ENCODE measurements around the gene INPP5B. TPM values are rescaled to one million over a fixed set of nuclear protein-coding genes. Genes with fewer than 3 reads are reported as not detected.

INPP5B gene
- total and polyA plus RNA-seq, 2 donors from 2014 or later: 8.4 to 32.9 TPM

DNA sequence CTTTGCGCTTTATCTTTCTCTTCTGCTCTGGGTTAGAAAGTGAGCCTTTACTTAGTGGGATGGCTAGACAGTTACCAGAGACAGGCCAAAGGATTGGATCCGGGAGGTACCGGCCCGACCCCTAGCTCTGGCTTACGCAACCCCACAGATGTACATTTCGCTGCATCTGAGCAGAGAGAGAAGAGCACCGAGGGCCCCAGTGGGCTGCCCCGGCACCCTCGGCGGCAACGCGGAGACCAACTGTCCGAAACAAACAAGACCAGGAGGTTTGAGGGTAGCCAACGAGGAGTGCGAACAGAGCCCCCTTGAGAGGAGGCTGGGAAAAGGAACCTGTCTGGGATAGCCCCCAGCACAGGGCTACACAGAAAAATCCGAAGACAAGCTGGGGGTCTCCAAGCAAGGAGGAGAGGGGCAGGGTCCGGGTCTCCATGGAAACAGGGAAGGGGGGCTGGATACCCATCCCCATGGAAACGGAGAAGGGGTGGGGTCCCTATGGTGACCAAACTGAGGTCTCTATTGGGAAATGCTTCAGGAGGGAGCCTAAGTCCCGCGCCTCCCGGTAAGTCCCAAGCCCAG is 87.8 kb downstream of the INPP5B start:
- Histone ChIP-seq H3K4me3 (ENCODE audit: low read length in 3 of 3) (peak overlapping the region; percentile 89 to 97 (median 97)), H3K27me3 (ENCODE audit: control insufficient read depth, insufficient read depth, low read length) (no peaks in the 10 kb centered on the region), H3K36me3 (ENCODE audit: control insufficient read depth in 2 of 3, insufficient read depth in 3 of 3, low read length in 3 of 3) (peaks cover 0 to 17% (median 15%) of the 10 kb centered on the region in 3 donors), H3K27ac (ENCODE audit: low read depth in 2 of 2, low read length in 2 of 2) (peak overlapping the region; percentile 81 to 84), H3K9ac (ENCODE audit: low read length in 3 of 3) (peak overlapping the region; percentile 64 to 96 (median 91)), H3K9me3 (ENCODE audit: control insufficient read depth in 2 of 3, insufficient read depth in 1 of 3, low read length in 3 of 3) (no peaks in the 10 kb centered on the region), H3K4me1 (ENCODE audit: control insufficient read depth in 2 of 3, insufficient read depth in 2 of 3, low read depth in 1 of 3, low read length in 3 of 3) (peaks cover 0 to 14% (median 10%) of the 10 kb centered on the region in 3 donors)
- intact Hi-C loops (cut with DNase I): no loop called here
- FAIRE-seq (no peak), DNase-seq (no peak)
- TF ChIP-seq, protein P1, sequence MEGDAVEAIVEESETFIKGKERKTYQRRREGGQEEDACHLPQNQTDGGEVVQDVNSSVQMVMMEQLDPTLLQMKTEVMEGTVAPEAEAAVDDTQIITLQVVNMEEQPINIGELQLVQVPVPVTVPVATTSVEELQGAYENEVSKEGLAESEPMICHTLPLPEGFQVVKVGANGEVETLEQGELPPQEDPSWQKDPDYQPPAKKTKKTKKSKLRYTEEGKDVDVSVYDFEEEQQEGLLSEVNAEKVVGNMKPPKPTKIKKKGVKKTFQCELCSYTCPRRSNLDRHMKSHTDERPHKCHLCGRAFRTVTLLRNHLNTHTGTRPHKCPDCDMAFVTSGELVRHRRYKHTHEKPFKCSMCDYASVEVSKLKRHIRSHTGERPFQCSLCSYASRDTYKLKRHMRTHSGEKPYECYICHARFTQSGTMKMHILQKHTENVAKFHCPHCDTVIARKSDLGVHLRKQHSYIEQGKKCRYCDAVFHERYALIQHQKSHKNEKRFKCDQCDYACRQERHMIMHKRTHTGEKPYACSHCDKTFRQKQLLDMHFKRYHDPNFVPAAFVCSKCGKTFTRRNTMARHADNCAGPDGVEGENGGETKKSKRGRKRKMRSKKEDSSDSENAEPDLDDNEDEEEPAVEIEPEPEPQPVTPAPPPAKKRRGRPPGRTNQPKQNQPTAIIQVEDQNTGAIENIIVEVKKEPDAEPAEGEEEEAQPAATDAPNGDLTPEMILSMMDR (IDR thresholded peaks at IDR 0.05; ENCODE audit: borderline replicate concordance, extremely low read depth, insufficient read depth): no peak

DNA sequence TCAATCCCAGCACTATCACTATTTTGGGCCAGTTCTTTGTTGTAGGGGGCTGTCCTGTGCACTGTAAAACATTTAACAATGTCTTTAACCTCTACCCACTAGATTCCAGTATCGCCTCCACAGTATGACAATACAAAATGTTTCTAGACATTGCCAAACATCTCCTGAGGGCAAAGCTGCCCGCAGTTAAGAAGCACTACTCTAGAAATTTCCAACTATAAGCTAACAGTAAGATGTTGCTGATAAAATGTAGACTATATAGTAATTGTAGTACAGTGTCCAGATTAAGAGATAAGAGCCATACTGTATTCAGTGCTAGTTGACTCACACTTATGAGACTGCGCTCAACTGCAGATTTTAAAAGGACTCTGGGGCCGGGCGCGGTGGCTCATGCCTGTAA is 92.4 kb downstream of the INPP5B start:
- intact Hi-C loops (cut with DNase I): no loop called here
- DNase-seq (no peak), FAIRE-seq (no peak)
- Histone ChIP-seq H3K36me3 (ENCODE audit: control insufficient read depth in 2 of 3, insufficient read depth in 3 of 3, low read length in 3 of 3) (peaks cover 3 to 16% (median 7%) of the 10 kb centered on the region in 3 donors), H3K4me3 (ENCODE audit: low read length in 3 of 3) (no peak overlapping the region), H3K9ac (ENCODE audit: low read length in 3 of 3) (no peak overlapping the region), H3K9me3 (ENCODE audit: control insufficient read depth in 2 of 3, insufficient read depth in 1 of 3, low read length in 3 of 3) (no peaks in the 10 kb centered on the region), H3K27ac (ENCODE audit: low read depth in 2 of 2, low read length in 2 of 2) (no peak overlapping the region), H3K27me3 (ENCODE audit: control insufficient read depth, insufficient read depth, low read length) (no peaks in the 10 kb centered on the region), H3K4me1 (ENCODE audit: control insufficient read depth in 2 of 3, insufficient read depth in 2 of 3, low read depth in 1 of 3, low read length in 3 of 3) (peaks cover 0 to 12% (median 6%) of the 10 kb centered on the region in 3 donors)
- TF ChIP-seq, protein P1 (IDR thresholded peaks at IDR 0.05; ENCODE audit: borderline replicate concordance, extremely low read depth, insufficient read depth): no peak

DNA sequence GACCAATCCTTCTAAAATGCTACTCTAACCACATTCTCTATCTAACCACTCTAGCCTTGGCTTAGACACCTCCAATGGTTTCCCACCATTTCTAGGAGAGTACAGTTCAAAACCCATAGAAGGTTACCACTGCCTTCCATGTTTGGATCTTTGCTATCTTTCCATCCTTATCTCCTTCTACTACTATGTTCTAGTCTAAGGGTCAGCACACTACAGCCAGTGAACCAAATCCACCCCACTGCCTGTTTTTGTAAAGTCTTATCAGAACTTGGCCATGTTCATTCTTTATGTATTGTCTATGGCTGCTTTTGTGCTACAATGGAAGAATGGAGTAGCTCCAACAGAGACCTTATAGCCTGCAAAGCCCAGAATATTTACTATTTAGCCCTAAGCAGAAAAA is 93.7 kb downstream of the INPP5B start:
- TF ChIP-seq, protein P1 (IDR thresholded peaks at IDR 0.05; ENCODE audit: borderline replicate concordance, extremely low read depth, insufficient read depth): no peak
- FAIRE-seq (no peak), DNase-seq (no peak)
- no peak overlapping the region for H3K9ac ChIP-seq (ENCODE audit: low read length in 3 of 3)
- intact Hi-C loops (cut with DNase I): no loop called here
- H3K27me3 ChIP-seq (ENCODE audit: control insufficient read depth, insufficient read depth, low read length): no peaks in the 10 kb centered on the region
- peaks cover 3 to 16% (median 7%) of the 10 kb centered on the region in 3 donors for H3K36me3 ChIP-seq (ENCODE audit: control insufficient read depth in 2 of 3, insufficient read depth in 3 of 3, low read length in 3 of 3)
- no peak overlapping the region for H3K27ac ChIP-seq (ENCODE audit: low read depth in 2 of 2, low read length in 2 of 2)
- peaks cover 0 to 7% (median 0%) of the 10 kb centered on the region in 3 donors for H3K4me1 ChIP-seq (ENCODE audit: control insufficient read depth in 2 of 3, insufficient read depth in 2 of 3, low read depth in 1 of 3, low read length in 3 of 3)
- H3K4me3 ChIP-seq (ENCODE audit: low read length in 3 of 3): no peak overlapping the region
- H3K9me3 ChIP-seq (ENCODE audit: control insufficient read depth in 2 of 3, insufficient read depth in 1 of 3, low read length in 3 of 3): no peaks in the 10 kb centered on the region

Data from kidney (tissue), 14 donors.